OCI-LY1 (cell line): Measurements from ENCODE around the gene CBL.

Experiments used
- EZH2 ChIP-seq: fragments of 200-600 bp; sonication (generic), shearing (Covaris generic); IDR thresholded peaks from 2 replicates; pipeline ENCODE4 v1.8.0; 2017; ENCODE audit warnings: borderline replicate concordance, mixed run types, mild to moderate bottlenecking, antibody characterized with exemption, low read length, moderate library complexity, mixed read lengths
- TF ChIP-seq, protein P1 (sequence below): fragments of 200-600 bp; sonication (generic), shearing (Covaris generic); IDR thresholded peaks from 2 replicates; pipeline ENCODE4 v1.5.1; 2017; ENCODE audit warnings: mild to moderate bottlenecking, antibody characterized with exemption, low read length, moderate library complexity, mixed read lengths

DNA sequence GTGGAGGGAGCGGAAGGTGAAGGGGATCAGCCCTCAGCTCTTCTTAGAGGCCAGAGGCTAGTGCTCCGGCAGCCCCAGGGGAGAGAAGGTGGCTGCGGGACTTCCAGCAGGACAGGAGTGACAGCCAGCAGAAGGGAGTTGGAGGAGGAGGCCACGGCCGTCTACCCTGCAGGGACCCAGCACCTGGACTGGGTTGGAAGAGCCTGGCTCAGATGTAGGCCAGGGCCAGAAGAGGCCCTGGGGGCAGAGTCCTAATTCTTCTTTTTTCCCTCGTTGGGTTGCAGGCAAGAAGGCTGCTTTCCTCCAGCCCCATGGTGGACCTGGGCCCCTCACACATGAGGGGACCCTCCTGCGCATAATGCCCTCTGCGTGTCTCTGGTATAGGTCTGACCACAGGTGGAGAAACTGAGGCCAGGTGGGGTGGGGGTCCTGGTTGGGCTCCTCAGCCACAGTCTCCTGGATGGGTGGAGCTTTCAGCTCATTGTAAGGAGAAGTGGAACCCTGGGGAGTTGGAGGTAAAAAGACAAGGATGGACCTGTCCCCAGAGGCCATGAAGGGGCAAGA is 113.1 kb downstream of the CBL start:
- TF ChIP-seq, protein P1, sequence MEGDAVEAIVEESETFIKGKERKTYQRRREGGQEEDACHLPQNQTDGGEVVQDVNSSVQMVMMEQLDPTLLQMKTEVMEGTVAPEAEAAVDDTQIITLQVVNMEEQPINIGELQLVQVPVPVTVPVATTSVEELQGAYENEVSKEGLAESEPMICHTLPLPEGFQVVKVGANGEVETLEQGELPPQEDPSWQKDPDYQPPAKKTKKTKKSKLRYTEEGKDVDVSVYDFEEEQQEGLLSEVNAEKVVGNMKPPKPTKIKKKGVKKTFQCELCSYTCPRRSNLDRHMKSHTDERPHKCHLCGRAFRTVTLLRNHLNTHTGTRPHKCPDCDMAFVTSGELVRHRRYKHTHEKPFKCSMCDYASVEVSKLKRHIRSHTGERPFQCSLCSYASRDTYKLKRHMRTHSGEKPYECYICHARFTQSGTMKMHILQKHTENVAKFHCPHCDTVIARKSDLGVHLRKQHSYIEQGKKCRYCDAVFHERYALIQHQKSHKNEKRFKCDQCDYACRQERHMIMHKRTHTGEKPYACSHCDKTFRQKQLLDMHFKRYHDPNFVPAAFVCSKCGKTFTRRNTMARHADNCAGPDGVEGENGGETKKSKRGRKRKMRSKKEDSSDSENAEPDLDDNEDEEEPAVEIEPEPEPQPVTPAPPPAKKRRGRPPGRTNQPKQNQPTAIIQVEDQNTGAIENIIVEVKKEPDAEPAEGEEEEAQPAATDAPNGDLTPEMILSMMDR, result no peak
- TF ChIP-seq EZH2, result no peak
